ENCODE results near the gene PAK1. TPM values are rescaled to one million over a fixed set of nuclear protein-coding genes. Genes with fewer than 3 reads are reported as not detected.

PAK1 gene
- total RNA-seq, 3 donors from 2014 or later (not counting 1 experiment from before 2014, with no cell fraction given): 18.8 to 27.3 (median 20.4) TPM

- H3K4me3 Mint-ChIP-seq: no peak overlapping the region
- Histone ChIP-seq H3K9me3 (ENCODE audit: control insufficient read depth, insufficient read depth, low read length) (no peaks in the 10 kb centered on the region), H3K27me3 (ENCODE audit: control insufficient read depth, insufficient read depth, low read length) (no peaks in the 10 kb centered on the region), H3K27ac (ENCODE audit: low read length) (no peak overlapping the region), H3K4me3 (ENCODE audit: low read length) (no peak overlapping the region), H3K4me1 (ENCODE audit: control insufficient read depth, insufficient read depth, low read length) (no peaks in the 10 kb centered on the region), H3K36me3 (ENCODE audit: control insufficient read depth, insufficient read depth, low read length) (peaks cover 5% of the 10 kb centered on the region)
- no peaks in the 10 kb centered on the region for H3K4me1 Mint-ChIP-seq
- ATAC-seq: no peak
- H3K36me3 Mint-ChIP-seq: peaks cover 7% of the 10 kb centered on the region
- TF ChIP-seq CTCF (IDR thresholded peaks at IDR 0.05): no peak
- DNase-seq: no peak
- intact Hi-C loops (cut with micrococcal nuclease): no loop called here
- no peak overlapping the region for H3K27ac Mint-ChIP-seq
- WGBS (ENCODE audit: insufficient coverage): 89% methylated on average over 2 of the region's 2 CpGs
- no peaks in the 10 kb centered on the region for H3K9me3 Mint-ChIP-seq
- H3K27me3 Mint-ChIP-seq (ENCODE audit: low read depth in 2 of 2): no peaks in the 10 kb centered on the region
Observed at GRCh38 chr11:77377734-77378133, 96.2 kb downstream of the PAK1 start.

GRCh38 chr11:77375107-77375506 is 98.8 kb downstream of the PAK1 start:
- intact Hi-C loops (cut with micrococcal nuclease): no loop called here
- no peak overlapping the region for H3K27ac ChIP-seq (ENCODE audit: low read length)
- H3K9me3 ChIP-seq (ENCODE audit: control insufficient read depth, insufficient read depth, low read length): no peaks in the 10 kb centered on the region
- H3K27me3 ChIP-seq (ENCODE audit: control insufficient read depth, insufficient read depth, low read length): no peaks in the 10 kb centered on the region
- no peak overlapping the region for H3K4me3 Mint-ChIP-seq
- DNase-seq (no peak), ATAC-seq (no peak)
- no peaks in the 10 kb centered on the region for H3K9me3 Mint-ChIP-seq
- 93% methylated on average over 1 of the region's 2 CpGs for WGBS (ENCODE audit: insufficient coverage)
- H3K36me3 Mint-ChIP-seq: peaks cover 7% of the 10 kb centered on the region
- TF ChIP-seq CTCF (IDR thresholded peaks at IDR 0.05): no peak
- no peaks in the 10 kb centered on the region for H3K4me1 ChIP-seq (ENCODE audit: control insufficient read depth, insufficient read depth, low read length)
- no peak overlapping the region for H3K27ac Mint-ChIP-seq
- peaks cover 5% of the 10 kb centered on the region for H3K36me3 ChIP-seq (ENCODE audit: control insufficient read depth, insufficient read depth, low read length)
- H3K4me1 Mint-ChIP-seq: no peaks in the 10 kb centered on the region
- H3K27me3 Mint-ChIP-seq (ENCODE audit: low read depth in 2 of 2): no peaks in the 10 kb centered on the region
- H3K4me3 ChIP-seq (ENCODE audit: low read length): no peak overlapping the region

GRCh38 chr11:77374611-77375031 is 99.3 kb downstream of the PAK1 start:
- no peaks in the 10 kb centered on the region for H3K9me3 Mint-ChIP-seq
- H3K4me1 Mint-ChIP-seq: no peaks in the 10 kb centered on the region
- ATAC-seq: no peak
- no peak for TF ChIP-seq CTCF (IDR thresholded peaks at IDR 0.05)
- intact Hi-C loops (cut with micrococcal nuclease): no loop called here
- H3K27ac ChIP-seq (ENCODE audit: low read length): no peak overlapping the region
- H3K4me3 ChIP-seq (ENCODE audit: low read length): no peak overlapping the region
- no peak overlapping the region for H3K27ac Mint-ChIP-seq
- H3K36me3 Mint-ChIP-seq: peaks cover 7% of the 10 kb centered on the region
- H3K4me1 ChIP-seq (ENCODE audit: control insufficient read depth, insufficient read depth, low read length): no peaks in the 10 kb centered on the region
- H3K4me3 Mint-ChIP-seq: no peak overlapping the region
- no peaks in the 10 kb centered on the region for H3K27me3 Mint-ChIP-seq (ENCODE audit: low read depth in 2 of 2)
- no peak for DNase-seq
- H3K9me3 ChIP-seq (ENCODE audit: control insufficient read depth, insufficient read depth, low read length): no peaks in the 10 kb centered on the region
- no peaks in the 10 kb centered on the region for H3K27me3 ChIP-seq (ENCODE audit: control insufficient read depth, insufficient read depth, low read length)
- 92% methylated on average over 1 of the region's 3 CpGs for WGBS (ENCODE audit: insufficient coverage)
- H3K36me3 ChIP-seq (ENCODE audit: control insufficient read depth, insufficient read depth, low read length): peaks cover 5% of the 10 kb centered on the region

GRCh38 chr11:77374108-77374507 is 99.8 kb downstream of the PAK1 start:
- no peak for TF ChIP-seq CTCF (IDR thresholded peaks at IDR 0.05)
- H3K27ac Mint-ChIP-seq: no peak overlapping the region
- ATAC-seq (no peak), DNase-seq (no peak)
- no peaks in the 10 kb centered on the region for H3K27me3 ChIP-seq (ENCODE audit: control insufficient read depth, insufficient read depth, low read length)
- H3K27ac ChIP-seq (ENCODE audit: low read length): no peak overlapping the region
- H3K36me3 Mint-ChIP-seq: peaks cover 5% of the 10 kb centered on the region
- H3K9me3 Mint-ChIP-seq: no peaks in the 10 kb centered on the region
- H3K4me1 Mint-ChIP-seq: no peaks in the 10 kb centered on the region
- H3K36me3 ChIP-seq (ENCODE audit: control insufficient read depth, insufficient read depth, low read length): peaks cover 5% of the 10 kb centered on the region
- no peaks in the 10 kb centered on the region for H3K4me1 ChIP-seq (ENCODE audit: control insufficient read depth, insufficient read depth, low read length)
- intact Hi-C loops (cut with micrococcal nuclease): no loop called here
- H3K9me3 ChIP-seq (ENCODE audit: control insufficient read depth, insufficient read depth, low read length): no peaks in the 10 kb centered on the region
- H3K4me3 Mint-ChIP-seq: no peak overlapping the region
- H3K4me3 ChIP-seq (ENCODE audit: low read length): no peak overlapping the region
- H3K27me3 Mint-ChIP-seq (ENCODE audit: low read depth in 2 of 2): no peaks in the 10 kb centered on the region
- no CpG with 5 or more reads among the region's 1 CpG for WGBS (ENCODE audit: insufficient coverage)

Measured in natural killer cell (primary cell).